KOPT-K1 (cell line): Measurements from ENCODE around the gene C2orf68.
A peak's percentile ranks its signal among the peaks of the same experiment; 100 is the strongest.
"Not testable (repeated sequence)": the region's sequence is repeated elsewhere in the genome, so short reads cannot be mapped to it uniquely, and the experiment has no call there.

Experiments
- H3K27ac ChIP-seq: fragments of 200-600 bp; sonication (generic); 2 replicates; pipeline ENCODE4 v1.5.1; 2016; ENCODE audit warnings: antibody characterized with exemption, mild to moderate bottlenecking, low read depth, low read length; ENCODE audit not compliant: poor library complexity, severe bottlenecking
- H3K36me3 ChIP-seq: fragments of 200-600 bp; sonication (generic); 2 replicates; pipeline ENCODE4 v1.5.1; 2017; ENCODE audit warnings: antibody characterized with exemption, mild to moderate bottlenecking, low read length, moderate library complexity; ENCODE audit not compliant: insufficient read depth
- H3K9me3 ChIP-seq: fragments of 200-600 bp; sonication (generic); 2 replicates; pipeline ENCODE4 v1.5.1; 2017; ENCODE audit warnings: antibody characterized with exemption, low read length, mild to moderate bottlenecking; ENCODE audit not compliant: insufficient read depth, poor library complexity, severe bottlenecking

Gene C2orf68

DNA sequence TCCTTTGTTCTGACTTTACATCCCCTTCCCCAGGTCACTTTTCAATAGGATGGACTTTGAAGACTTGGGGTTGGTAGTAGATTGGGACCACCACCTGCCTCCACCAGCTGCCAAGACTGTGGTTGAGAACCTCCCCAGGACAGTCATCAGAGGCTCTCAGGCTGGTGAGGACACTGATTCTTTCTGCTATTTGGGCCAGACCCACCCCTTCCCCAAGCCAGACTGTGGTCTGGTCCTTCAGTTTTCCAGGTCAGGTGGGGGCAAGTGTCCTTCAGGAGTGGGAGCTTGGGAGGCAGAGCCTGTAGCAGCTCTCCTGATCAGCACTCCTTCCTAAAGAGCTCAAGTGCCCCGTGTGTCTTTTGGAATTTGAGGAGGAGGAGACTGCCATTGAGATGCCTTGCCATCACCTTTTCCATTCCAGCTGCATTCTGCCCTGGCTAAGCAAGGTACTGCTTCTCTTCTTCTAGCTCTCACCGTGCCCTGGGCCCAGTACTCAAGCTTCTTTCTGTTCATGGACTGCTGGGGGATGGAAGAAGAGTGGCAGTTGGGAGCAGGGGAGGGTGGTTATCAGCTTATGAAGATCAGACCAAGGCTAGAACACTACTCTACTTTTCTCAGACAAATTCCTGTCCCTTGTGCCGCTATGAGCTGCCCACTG, 15.3 kb downstream of the C2orf68 start:
- no peaks in the 10 kb centered on the region for H3K9me3 ChIP-seq
- H3K27ac ChIP-seq, result peak overlapping the region; percentile 76
- H3K36me3 ChIP-seq, result peaks cover 23% of the 10 kb centered on the region

GRCh38 chr2:85596026-85596333, 15.9 kb downstream of the C2orf68 start:
- H3K9me3 ChIP-seq, result no peaks in the 10 kb centered on the region
- H3K36me3 ChIP-seq, result peaks cover 23% of the 10 kb centered on the region
- peak overlapping the region; percentile 76 for H3K27ac ChIP-seq

- peaks cover 23% of the 10 kb centered on the region for H3K36me3 ChIP-seq
- H3K9me3 ChIP-seq, result no peaks in the 10 kb centered on the region
- peak within 1 kb of the TSS; percentile 76 for H3K27ac ChIP-seq
Observed at GRCh38 chr2:85595301-85596025, 16.4 kb downstream of the C2orf68 start, which contains the start of gene RNF181. TSS of gene RNF181 (plus strand) at chr2:85595745. CDS start at chr2:85595764, 19 bp downstream.

DNA sequence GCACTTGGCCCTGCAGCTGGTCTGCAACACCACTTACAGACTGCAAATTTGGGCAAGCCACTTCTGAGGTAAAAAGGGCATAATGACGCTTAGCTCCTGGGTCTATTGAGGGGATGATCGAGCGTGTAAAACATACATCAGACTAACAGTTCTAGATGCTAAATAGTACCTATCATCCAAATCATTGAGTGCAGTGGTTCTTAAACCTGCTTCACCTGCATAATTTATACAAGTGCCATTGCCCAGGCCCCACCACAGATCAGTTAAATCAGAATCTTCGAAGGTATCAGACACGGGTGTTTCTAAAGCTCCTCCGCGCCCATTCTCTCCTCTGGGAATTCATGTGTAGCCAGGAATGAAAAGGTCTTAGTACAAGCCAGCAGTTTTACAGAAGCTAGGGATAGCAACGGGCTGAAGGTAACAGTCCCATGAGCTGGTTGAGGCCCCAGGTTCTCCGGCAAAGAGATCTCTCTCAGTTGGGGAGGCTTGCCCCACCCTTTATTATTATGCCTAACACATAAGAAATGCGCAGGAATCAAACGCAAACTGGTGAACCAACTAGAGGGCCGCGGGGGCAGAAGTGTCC, 17.1 kb downstream of the C2orf68 start:
- Histone ChIP-seq H3K9me3 (no peaks in the 10 kb centered on the region), H3K27ac (peak overlapping the region; percentile 76), H3K36me3 (peaks cover 23% of the 10 kb centered on the region)

- peaks cover 12% of the 10 kb centered on the region for H3K36me3 ChIP-seq
- H3K27ac ChIP-seq, result no peak overlapping the region
- H3K9me3 ChIP-seq, result no peaks in the 10 kb centered on the region
Observed at GRCh38 chr2:85593023-85593422, 18.8 kb downstream of the C2orf68 start.

DNA sequence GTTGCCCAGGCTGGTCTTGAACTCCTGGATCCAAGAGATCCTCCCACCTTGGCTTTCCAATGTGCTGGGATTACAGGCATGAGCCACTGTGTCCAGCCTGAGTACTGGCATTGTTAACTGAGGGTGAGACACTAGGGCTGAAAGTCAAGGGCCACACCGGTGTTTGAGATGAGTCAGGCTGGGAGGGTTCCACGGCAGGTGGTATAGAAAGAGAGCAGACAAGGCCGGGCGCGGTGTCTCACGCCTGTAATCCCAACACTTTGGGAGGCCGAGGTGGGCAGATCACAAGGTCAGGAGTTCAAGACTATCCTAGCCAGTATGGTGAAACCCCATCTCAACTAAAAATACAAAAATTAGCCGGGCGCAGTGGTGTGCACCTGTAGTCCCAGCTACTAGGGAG, 19.6 kb downstream of the C2orf68 start:
- not testable (repeated sequence) for H3K9me3 ChIP-seq, H3K36me3 ChIP-seq, H3K27ac ChIP-seq

- H3K27ac ChIP-seq, result no peak overlapping the region
- no peaks in the 10 kb centered on the region for H3K9me3 ChIP-seq
- 0 out of 2 replicates have a peak, but pooled peaks cover under 1% of the 10 kb centered on the region for H3K36me3 ChIP-seq
Observed at GRCh38 chr2:85591563-85591962, 20.3 kb downstream of the C2orf68 start.

DNA sequence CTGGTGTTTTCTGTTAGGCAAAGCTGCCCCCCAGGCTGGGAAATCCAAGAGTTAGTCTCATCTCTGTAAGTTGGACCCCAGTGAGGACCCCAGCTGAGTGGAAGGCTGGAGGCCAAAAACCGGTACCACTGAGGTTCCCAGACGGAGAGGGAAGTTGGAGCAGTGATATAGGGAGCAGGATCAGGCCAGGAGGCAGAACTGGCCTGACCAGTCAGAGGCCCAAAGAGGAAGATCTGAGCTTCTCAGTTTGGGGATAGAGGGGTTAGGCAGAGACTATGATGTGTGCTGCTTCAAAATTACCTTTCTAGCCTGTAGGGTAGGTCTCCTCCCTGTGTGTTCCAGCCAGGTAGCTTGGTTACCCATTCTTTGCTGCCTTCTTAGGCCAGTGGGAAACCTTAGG, 20.9 kb downstream of the C2orf68 start:
- H3K9me3 ChIP-seq, result no peaks in the 10 kb centered on the region
- H3K36me3 ChIP-seq, result no peaks in the 10 kb centered on the region
- H3K27ac ChIP-seq, result no peak overlapping the region

DNA sequence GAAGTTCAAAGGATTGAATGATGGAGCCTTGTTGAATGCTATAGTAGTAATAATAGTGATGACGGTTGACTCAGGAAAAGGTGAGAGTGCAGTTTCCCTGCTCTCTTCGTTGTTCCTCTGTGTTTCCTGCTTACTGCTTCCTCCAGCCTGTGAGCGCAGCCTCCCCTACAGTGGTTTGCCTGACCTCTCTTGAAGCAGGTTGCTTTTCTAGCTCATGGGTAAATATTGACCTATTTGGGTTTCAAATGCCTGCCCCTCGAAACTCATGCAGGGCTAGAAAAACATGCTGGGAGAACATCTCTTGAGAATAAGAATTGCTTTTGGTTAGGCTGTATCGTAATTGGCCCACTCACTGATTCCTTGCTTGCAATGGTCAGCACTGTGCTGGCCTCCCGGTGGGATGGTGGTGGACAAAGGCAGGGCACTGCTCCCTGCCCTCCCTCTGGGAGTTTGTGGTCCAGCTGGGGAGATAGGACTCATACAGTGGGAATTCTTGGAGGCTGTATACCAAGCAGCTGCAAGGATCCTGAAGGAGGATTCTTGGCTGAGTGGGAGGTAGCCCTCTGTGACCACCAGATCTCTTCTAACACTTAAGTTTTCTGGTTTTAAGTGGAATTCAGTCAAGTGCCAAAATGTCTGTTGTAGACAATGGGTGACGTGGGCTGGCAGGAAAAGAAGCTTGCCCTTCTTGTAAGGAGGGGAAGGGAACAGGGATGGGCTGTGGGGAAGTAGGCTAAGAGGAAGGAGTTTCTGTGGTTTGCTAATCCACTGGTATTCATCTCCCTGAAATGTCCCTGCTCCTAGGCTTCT, 21.7 kb downstream of the C2orf68 start:
- H3K27ac ChIP-seq, result peak overlapping the region; percentile 6
- no peaks in the 10 kb centered on the region for H3K36me3 ChIP-seq
- H3K9me3 ChIP-seq, result no peaks in the 10 kb centered on the region

GRCh38 chr2:85589181-85589580, 22.7 kb downstream of the C2orf68 start:
- Histone ChIP-seq H3K27ac (peak overlapping the region; percentile 68), H3K9me3 (no peaks in the 10 kb centered on the region), H3K36me3 (no peaks in the 10 kb centered on the region)

- no peaks in the 10 kb centered on the region for H3K9me3 ChIP-seq
- no peaks in the 10 kb centered on the region for H3K36me3 ChIP-seq
- H3K27ac ChIP-seq, result peak overlapping the region; percentile 68
Observed at GRCh38 chr2:85588645-85589044, 23.2 kb downstream of the C2orf68 start.

- Histone ChIP-seq H3K9me3 (no peaks in the 10 kb centered on the region), H3K36me3 (no peaks in the 10 kb centered on the region), H3K27ac (peak overlapping the region; percentile 68)
Observed at GRCh38 chr2:85588236-85588635, 23.6 kb downstream of the C2orf68 start.

DNA sequence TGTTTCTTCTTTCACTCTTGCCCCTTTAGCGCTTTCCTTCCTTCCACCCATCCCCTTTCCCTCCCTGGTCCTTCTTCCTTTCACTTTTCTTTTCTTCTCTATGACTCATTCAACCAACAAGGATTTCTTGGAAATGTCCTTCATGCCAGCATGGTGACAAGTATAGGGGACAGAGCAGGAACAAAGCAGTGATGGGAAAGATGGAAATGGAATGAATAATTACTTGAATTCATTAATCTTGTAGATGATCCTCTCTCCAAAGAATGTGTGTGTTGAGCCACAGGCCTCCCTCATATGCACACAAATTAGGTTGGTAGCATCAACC, 26.1 kb downstream of the C2orf68 start:
- no peaks in the 10 kb centered on the region for H3K9me3 ChIP-seq
- peak overlapping the region; percentile 78 for H3K27ac ChIP-seq
- no peaks in the 10 kb centered on the region for H3K36me3 ChIP-seq

DNA sequence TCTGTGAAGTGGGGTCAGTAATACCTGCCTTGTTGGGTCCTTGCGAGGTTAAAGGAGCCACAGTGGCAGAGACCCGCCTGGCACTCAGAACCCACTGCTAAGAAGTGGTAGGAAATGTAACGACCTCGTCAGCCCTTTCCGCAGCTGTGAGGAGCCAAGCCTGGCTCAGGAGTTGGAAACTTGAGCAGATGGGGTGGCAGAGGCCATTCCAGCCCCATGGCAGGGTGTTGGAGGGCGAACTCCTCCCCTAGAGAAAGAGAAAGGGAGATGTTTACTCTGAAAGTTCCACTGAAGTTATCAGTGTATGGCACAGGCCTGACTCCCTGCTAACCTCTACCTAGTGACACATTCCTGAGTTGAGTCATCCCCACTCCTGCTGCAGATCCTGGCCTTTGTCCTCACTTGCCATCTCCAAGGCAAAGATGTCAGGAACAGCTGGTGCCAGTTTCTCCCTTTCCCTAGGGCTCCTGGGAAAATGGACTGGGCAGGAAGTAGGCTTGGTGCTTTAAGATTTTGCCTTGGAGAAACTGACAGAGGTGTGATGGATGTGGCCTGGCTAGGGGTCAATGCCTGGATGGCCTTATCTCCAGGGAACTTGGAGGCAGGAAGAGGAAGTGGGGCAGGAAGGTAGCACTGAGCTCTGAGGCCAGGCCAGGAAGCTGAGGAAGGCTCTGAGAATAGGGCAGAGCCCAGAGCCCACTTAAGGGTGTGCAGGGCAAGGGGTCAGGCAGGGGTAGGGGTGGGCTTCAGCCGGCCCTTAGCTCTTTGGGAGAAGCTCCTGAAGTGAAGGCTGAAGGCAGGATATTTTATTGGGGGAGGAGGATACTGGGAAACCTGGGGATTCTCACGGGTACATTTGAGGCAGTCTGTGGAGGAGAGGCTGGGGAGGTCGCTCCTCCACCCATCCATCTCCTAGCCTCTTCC, 26.7 kb downstream of the C2orf68 start:
- Histone ChIP-seq H3K27ac (peak overlapping the region; percentile 78), H3K36me3 (no peaks in the 10 kb centered on the region), H3K9me3 (no peaks in the 10 kb centered on the region)
